GM12865 (cell line): ENCODE data around the gene GPR146.

Source experiments
- DNase-seq: peaks from one replicate; pipeline ENCODE4 v3.0.0; 2010; ENCODE audit warnings: low read depth
- H3K4me3 ChIP-seq: 2 replicates; pipeline ENCODE4 v1.5.1; 2011; ENCODE audit warnings: mild to moderate bottlenecking, low read depth, low read length, control low read depth
- TF ChIP-seq, protein P1 (sequence below): IDR thresholded peaks from 2 replicates; pipeline ENCODE4 v1.5.1; 2011; ENCODE audit warnings: low read length, control low read depth, low read depth, inconsistent platforms; ENCODE audit not compliant: insufficient read depth; ENCODE audit errors: missing control alignments

The GPR146 gene

DNA sequence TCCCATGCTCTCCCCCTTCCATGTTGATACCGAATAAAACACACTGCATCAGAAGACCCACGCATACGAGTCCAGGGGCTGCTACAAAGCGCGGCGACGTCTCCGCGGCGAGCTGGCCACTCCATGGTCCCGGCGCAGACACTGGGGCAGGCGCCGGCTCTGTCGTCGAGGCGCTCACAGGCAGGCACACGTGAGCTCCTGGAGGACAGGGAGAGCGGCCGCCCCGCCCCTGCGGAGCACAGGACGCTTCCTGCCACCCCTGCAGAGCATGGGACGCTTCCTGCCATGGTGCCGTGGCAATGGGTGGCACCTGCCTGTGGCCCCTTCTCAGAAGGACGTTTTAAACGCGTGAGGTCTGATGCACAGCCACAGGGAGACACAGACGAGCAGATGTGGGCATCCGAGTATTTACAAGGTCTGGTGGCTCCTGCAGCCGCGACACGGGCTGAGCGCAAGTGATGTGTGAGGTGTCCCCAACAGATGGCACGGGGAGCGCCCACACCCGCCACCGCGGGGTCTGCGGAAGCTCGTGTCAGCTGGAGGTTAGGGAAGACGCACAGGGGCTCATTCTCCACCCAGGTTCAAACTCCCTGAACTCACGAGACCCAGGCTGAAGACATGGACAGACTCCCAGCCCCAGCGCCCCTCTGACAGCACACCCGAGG, 21.4 kb upstream of the GPR146 start:
- peak; percentile 64 for DNase-seq

DNA sequence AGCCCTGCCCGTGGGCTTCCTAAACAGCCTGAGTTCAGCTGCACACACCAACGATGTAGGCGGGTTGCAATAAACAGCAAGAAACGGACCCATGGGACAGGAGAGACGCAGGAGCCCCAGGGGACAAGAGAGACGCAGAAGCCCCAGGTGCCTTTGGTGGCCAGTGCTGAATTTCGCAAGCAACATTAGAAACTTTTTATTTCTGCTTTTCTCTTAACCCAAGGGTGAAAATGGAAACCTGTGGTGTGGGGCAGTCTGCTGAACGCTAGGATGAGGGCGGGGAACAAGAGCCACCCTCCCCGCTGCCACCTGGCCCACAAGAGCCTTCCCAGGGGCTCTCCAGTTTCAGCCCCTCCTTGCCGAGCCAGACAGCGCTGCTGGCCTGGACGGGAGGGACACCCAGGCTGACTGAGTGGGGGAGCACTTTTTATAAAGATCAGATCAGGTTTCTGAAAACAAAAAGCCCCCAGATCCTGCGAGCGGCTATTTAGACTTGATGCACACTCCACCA, 20.0 kb upstream of the GPR146 start:
- peak overlapping the region; percentile 84 for H3K4me3 ChIP-seq
- TF ChIP-seq, protein P1, sequence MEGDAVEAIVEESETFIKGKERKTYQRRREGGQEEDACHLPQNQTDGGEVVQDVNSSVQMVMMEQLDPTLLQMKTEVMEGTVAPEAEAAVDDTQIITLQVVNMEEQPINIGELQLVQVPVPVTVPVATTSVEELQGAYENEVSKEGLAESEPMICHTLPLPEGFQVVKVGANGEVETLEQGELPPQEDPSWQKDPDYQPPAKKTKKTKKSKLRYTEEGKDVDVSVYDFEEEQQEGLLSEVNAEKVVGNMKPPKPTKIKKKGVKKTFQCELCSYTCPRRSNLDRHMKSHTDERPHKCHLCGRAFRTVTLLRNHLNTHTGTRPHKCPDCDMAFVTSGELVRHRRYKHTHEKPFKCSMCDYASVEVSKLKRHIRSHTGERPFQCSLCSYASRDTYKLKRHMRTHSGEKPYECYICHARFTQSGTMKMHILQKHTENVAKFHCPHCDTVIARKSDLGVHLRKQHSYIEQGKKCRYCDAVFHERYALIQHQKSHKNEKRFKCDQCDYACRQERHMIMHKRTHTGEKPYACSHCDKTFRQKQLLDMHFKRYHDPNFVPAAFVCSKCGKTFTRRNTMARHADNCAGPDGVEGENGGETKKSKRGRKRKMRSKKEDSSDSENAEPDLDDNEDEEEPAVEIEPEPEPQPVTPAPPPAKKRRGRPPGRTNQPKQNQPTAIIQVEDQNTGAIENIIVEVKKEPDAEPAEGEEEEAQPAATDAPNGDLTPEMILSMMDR, result no peak
- peak; percentile 96 for DNase-seq

More for the DNA sequence above, 21.4 kb upstream of the GPR146 start:
- TF ChIP-seq, protein P1, result no peak
- H3K4me3 ChIP-seq, result peak overlapping the region; percentile 84

DNA sequence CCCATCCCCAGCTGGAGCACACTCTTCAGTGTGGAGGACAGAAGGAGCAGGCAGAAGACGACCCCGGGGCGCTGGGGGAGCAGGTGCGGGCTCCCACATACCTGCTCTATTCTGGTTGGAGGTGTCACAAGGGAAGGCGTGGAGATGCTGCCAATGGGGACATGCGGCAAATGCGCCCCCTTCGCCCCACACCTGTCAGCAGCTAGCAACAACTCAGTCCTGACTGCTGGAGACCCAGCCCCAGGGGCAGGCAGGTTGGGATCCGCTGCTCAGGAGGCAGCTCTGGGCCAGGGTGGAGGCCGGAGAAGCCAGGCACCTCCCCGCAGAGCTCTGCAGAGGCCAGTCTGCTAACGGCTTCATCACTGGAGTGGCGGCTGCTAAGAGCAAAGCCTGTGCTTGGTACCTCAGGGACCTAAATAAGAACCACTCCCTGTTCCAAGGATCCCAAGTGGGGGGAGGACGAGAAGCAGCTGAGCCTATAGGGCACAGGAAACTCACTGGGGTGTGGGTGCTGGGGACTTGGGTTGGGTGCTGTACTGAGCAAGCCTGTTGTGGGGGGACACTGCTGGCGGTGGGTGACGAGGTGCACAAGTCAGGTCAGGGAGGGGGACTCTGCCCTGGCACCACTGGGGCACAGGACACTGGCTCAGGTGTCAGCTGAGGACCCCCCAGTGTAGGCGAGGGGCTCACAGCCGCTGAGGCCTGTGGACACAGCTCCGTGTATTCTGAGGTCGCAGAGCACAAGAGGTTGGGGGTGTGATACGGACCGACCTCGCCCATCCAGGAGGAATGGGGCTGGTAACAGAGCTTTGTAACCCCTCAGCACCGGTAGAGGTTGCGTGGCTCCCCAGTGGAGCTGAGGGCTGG, 19.2 kb upstream of the GPR146 start:
- H3K4me3 ChIP-seq, result peak overlapping the region; percentile 84
- DNase-seq, result no peak
- TF ChIP-seq, protein P1, result no peak

DNA sequence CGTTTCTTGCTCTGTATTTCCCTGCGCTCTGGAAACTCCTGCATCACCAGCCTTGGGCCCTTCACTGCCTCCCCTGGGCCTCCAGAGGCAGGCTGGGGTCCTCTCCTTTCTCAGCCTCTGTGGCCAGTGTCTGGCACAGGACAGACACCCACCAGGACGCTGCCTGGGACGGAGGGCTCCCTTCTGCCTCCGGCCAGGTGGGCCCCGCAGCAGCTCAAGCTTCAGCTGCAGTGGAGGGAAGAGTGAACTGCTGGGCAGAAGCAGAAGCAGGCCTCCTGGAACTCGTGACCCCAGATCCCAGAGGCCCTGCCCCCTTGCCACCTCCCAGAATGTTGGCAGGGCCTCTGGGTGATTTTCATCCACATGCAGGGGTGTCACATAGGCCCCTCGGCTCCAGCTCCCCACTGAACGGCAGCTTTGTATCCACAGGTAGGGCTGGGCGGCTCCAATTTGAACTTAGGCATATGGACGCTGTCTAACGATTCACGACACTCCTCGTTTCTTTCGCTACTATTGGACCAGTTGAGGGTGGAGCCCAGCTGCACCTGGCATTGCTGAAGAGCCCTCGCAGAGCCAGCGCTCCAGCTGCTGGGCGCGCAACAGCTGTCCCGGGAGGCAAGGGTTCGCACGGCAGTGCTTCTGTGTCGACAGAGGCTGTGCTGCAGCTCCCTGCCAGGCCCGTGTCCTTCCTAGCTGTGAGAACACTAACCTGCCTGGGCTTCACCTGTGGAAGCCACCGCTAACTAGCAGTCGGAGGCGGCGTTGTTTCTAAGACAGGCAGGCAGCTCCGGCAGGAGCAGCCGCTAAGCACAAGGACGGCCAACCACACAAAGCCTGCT, 18.4 kb upstream of the GPR146 start:
- peak overlapping the region; percentile 84 for H3K4me3 ChIP-seq
- no peak for DNase-seq
- TF ChIP-seq, protein P1, result no peak

DNA sequence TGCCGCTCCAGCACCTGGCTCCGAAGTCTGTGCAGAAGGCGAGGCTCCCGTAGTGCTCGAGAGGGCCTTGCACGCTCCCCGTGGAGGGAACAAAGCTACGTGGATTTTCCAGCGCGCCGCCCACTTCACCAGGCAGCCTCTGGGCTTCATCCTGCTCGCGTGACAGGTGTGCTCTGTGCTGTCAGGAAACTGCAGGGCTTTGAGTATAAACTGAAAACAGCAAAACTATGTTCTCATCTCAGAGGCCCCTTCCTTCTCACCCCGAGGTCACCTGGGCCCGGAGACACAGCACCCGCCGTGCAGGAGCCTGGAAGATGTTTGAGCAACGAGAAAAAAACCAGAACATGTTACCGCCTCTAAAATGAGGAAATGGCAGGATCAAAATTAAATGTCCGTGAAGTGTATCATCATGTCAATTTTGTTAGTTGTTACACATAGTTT, 17.6 kb upstream of the GPR146 start:
- peak; percentile 55 for DNase-seq
- peak overlapping the region; percentile 84 for H3K4me3 ChIP-seq
- TF ChIP-seq, protein P1, result no peak

DNA sequence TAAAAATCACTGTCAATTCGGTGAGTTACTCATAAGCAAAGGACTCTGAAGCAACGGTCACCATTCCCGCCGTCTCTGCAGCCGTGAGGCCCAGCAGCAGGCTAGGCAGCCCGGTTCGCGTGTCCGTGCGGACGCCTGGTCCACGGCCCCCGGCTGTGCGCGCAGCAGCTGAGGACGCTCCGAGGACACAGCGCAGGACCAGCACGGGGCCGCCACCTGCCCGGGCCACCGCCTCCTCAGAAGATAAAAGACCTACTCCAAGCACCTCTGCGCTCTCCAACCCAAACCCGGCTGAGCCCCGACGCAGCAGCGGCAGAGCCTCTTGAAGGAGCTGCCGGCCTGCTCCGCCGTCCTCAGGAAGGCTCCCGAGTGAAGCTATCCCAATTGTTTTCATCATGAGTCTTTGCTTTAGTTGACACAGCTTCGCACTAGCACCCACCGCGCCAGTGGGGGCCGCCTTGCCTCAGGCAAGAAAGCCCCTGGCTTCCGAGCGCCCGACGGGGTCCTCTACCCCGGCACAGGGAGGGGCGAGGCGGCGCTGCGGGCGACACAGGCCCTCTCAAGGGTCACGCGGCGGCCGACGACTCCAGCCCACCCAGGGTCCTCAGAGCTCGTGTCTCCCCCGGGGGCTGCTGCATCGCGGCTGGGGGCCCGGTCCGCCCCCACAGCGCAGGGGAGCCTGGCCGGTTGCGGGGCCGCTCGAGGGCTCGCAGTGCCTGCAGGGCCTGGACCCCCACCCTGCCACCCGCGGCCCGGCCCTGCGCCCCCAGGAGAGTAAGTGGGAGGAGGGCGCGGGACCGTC, 16.9 kb upstream of the GPR146 start:
- peak overlapping the region; percentile 84 for H3K4me3 ChIP-seq
- DNase-seq, result peak; percentile 41
- TF ChIP-seq, protein P1, result no peak
